ENCODE data around the gene PRDM15. TPM values are rescaled to one million over a fixed set of nuclear protein-coding genes. Genes with fewer than 3 reads are reported as not detected.

PRDM15 gene
- total RNA-seq, 1 donor from 2014 or later, result 13.6 TPM

DNA sequence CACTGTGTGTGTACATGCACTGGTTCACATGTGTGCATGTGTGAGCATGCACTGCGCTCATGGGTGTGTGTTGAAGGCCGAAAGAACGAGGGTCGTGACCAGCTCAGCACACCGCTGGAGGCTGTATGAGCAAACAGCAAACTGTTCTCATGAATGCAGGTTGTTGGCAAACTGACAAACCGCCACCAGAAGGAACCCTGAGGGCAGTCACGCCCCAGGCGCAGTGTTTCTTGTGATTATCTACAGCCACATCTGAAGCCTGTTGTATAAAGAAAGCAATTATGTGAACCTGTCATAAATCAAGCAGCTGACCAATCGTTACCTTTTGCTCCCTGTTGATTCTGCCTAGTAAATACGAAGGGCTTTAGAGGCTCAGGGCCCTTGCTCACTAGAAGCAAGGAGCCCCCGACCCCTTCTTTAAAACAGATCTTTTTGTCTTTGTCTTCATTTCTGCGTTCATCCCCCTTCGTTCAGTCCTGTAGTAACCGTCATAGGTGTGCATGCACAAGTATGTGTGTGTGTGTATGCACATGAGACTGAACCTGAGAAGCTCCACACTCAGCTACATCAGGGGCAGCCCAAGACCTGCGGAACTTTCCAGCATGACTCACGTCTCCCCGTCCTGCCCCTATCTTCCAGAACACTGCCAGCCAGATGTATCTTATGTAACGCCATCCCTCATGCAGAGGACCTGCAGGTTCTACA is 95.5 kb downstream of the PRDM15 start:
- TF ChIP-seq, protein P1, sequence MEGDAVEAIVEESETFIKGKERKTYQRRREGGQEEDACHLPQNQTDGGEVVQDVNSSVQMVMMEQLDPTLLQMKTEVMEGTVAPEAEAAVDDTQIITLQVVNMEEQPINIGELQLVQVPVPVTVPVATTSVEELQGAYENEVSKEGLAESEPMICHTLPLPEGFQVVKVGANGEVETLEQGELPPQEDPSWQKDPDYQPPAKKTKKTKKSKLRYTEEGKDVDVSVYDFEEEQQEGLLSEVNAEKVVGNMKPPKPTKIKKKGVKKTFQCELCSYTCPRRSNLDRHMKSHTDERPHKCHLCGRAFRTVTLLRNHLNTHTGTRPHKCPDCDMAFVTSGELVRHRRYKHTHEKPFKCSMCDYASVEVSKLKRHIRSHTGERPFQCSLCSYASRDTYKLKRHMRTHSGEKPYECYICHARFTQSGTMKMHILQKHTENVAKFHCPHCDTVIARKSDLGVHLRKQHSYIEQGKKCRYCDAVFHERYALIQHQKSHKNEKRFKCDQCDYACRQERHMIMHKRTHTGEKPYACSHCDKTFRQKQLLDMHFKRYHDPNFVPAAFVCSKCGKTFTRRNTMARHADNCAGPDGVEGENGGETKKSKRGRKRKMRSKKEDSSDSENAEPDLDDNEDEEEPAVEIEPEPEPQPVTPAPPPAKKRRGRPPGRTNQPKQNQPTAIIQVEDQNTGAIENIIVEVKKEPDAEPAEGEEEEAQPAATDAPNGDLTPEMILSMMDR (IDR thresholded peaks at IDR 0.05), result no peak
- CTCF ChIA-PET, result no interaction called here
- DNase-seq (no peak), ATAC-seq (ENCODE audit: low read depth) (no peak)
- Mint-ChIP-seq H3K27me3 (peaks cover 55% of the 10 kb centered on the region), H3K27ac (no peak overlapping the region), H3K4me3 (no peak overlapping the region), H3K9me3 (no peaks in the 10 kb centered on the region), H3K4me1 (peaks cover 2% of the 10 kb centered on the region), H3K36me3 (ENCODE audit: low read depth) (no peaks in the 10 kb centered on the region)
- intact Hi-C loops (cut with micrococcal nuclease), result no loop called here
- POLR2A ChIA-PET, result no interaction called here

DNA sequence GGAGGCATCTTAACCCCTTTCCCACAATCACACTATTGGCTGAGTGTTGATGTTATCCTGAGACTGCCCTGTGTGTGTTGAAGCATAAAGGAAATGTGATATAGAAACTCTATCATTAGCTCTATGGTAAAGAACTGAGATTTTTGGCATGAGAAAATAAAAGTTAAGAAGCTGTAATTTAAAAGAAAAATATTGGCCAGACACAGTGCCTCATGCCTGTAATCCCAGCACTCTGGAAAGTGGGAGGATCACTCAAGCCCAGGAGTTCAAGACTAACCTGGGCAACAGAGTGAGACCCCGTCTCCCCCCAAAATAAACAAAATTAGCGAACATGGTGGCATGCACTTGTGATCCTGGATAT is 98.1 kb downstream of the PRDM15 start:
- no peak for ATAC-seq (ENCODE audit: low read depth)
- DNase-seq, result no peak
- ChIA-PET POLR2A (no interaction called here), CTCF (no interaction called here)
- Mint-ChIP-seq H3K9me3 (no peaks in the 10 kb centered on the region), H3K27me3 (peaks cover 49% of the 10 kb centered on the region), H3K4me3 (no peak overlapping the region), H3K27ac (no peak overlapping the region), H3K4me1 (peaks cover 2% of the 10 kb centered on the region), H3K36me3 (ENCODE audit: low read depth) (no peaks in the 10 kb centered on the region)
- intact Hi-C loops (cut with micrococcal nuclease), result no loop called here
- TF ChIP-seq, protein P1 (IDR thresholded peaks at IDR 0.05), result no peak

DNA sequence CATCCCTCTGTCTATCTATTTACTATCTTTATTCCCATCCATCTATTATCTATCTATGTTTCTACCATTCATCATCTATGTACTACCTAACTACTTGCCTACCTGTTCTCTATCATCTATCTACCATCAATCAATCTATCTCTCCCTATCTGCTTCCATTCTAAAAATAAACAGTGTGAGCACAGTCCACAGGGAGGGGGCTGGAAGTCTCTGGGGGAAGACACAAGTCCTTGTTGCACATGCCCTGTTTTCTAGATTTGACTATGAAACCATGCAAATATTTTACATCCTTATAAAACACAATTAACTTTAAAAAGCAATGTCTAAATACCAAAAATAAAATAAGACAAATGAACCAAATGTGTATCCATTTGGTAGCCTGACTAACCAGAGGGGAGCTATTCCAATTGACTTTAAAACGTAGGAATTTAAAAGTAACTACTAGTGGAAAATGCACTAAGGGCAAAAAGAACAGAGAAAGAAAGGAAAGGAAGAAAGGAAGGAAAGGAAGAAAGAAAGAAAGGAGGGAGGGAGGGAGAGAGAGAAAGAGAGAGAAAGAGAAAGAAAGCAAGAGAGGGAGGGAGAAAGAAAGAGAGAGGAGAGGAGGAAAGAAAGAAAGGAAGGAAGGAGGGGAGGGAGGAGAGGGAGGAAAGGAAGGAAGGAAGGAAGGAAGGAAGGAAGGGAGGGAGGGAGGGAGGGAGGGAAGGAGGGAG is 98.7 kb downstream of the PRDM15 start:
- H3K36me3 Mint-ChIP-seq (ENCODE audit: low read depth), result no peaks in the 10 kb centered on the region
- peaks cover 54% of the 10 kb centered on the region for H3K27me3 Mint-ChIP-seq
- TF ChIP-seq, protein P1 (IDR thresholded peaks at IDR 0.05), result no peak
- POLR2A ChIA-PET, result no interaction called here
- DNase-seq (no peak), ATAC-seq (ENCODE audit: low read depth) (no peak)
- peaks cover 2% of the 10 kb centered on the region for H3K4me1 Mint-ChIP-seq
- H3K9me3 Mint-ChIP-seq, result no peaks in the 10 kb centered on the region
- CTCF ChIA-PET, result interaction anchor here (0.7 kb wide), 1 partner anchor 15 kb away, joined by 4 read pairs; no protein-coding TSS in a partner anchor
- no peak overlapping the region for H3K27ac Mint-ChIP-seq
- intact Hi-C loops (cut with micrococcal nuclease), result no loop called here
- H3K4me3 Mint-ChIP-seq, result no peak overlapping the region

DNA sequence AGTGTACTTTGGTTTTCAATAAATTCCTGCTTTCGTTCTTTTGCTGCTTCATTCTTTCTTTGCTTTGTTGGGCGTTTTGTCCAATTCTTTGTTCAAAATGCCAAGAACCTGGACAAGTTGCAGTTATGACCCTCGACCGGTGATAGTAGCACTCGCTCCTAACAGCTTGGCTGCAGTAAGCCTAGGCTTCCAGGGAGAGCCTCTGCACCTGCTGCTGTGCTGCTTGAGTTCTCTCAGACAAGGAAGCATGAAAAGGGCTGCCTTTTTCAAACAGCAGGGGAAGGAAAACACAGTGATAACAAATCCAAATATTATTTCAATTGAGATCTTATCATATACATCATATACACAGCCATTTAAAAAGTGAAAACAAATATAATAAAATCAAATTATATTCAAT is 99.5 kb downstream of the PRDM15 start:
- peaks cover 2% of the 10 kb centered on the region for H3K4me1 Mint-ChIP-seq
- intact Hi-C loops (cut with micrococcal nuclease), result no loop called here
- ATAC-seq (ENCODE audit: low read depth), result no peak
- TF ChIP-seq, protein P1 (IDR thresholded peaks at IDR 0.05), result no peak
- POLR2A ChIA-PET, result interaction anchor here (0.6 kb wide), 1 partner anchor 10 kb away, joined by 7 read pairs; no protein-coding TSS in a partner anchor
- no peak for DNase-seq
- H3K27me3 Mint-ChIP-seq, result peaks cover 60% of the 10 kb centered on the region
- no peak overlapping the region for H3K4me3 Mint-ChIP-seq
- CTCF ChIA-PET, result no interaction called here
- H3K36me3 Mint-ChIP-seq (ENCODE audit: low read depth), result no peaks in the 10 kb centered on the region
- no peak overlapping the region for H3K27ac Mint-ChIP-seq
- H3K9me3 Mint-ChIP-seq, result no peaks in the 10 kb centered on the region

DNA sequence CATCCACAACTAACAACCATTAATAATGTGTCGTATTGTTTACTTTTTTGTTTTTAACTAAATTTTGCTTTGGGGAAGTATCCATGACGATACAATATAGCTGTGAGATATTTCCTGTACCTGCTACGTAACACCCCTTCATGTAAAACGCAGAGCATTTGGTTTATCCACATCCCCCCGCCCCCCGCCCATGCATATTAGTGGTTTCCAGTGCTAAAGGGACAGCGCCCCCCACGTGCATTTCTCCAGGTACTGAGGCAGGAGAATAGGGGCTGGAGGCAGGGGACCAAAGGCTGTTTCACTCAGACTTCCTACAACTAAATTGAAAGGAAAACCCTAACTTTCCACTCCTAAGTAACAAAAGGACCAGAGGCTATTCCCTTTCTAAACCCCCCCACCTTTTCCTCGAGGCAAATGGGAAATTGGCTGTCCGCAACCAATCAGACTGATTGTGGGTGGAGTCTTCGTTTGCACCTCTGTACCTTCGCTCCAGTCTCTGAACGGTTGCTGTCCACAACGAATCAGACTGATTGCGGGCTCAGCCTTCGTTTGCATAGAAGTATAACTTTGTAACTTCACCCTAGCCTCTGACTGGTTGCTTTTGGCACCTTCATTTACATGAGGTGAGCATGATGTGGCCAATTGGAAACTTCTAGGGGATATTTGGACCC is 100.1 kb downstream of the PRDM15 start:
- Mint-ChIP-seq H3K36me3 (ENCODE audit: low read depth) (no peaks in the 10 kb centered on the region), H3K4me3 (no peak overlapping the region), H3K27me3 (peaks cover 61% of the 10 kb centered on the region), H3K27ac (no peak overlapping the region), H3K4me1 (peaks cover 2% of the 10 kb centered on the region), H3K9me3 (no peaks in the 10 kb centered on the region)
- ChIA-PET CTCF (interaction anchor here (1.5 kb wide), 1 partner anchor 496 kb away, joined by 12 read pairs; no protein-coding TSS in a partner anchor), POLR2A (interaction anchor here (0.6 kb wide), 1 partner anchor 11 kb away, joined by 7 read pairs; no protein-coding TSS in a partner anchor)
- no peak for ATAC-seq (ENCODE audit: low read depth)
- TF ChIP-seq, protein P1 (IDR thresholded peaks at IDR 0.05), result no peak
- DNase-seq, result no peak
- intact Hi-C loops (cut with micrococcal nuclease), result no loop called here
